ENCODE data around the gene PIGV.
A peak's percentile ranks its signal among the peaks of the same experiment; 100 is the strongest.

Gene PIGV

DNA sequence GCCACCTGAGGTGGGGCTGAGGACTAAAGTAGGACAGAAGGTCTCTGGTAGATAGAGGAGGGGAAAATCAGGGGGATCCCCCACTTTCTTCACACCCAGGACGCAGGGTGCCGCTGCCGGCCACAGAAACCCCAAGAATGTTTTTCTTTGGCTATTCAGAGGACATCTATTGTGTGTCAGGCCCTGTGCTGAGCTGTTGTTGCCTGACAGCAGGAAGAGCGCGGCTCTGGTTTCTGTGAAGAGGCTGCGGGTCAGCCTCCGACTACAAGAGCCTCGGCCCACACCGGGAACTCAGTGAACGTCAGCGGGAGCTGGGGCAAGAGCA, 407 bp upstream of the PIGV start:
- H3K4me2 ChIP-seq (ENCODE audit: low read length): peak overlapping the region; percentile 99
- H3K4me3 ChIP-seq (ENCODE audit: low read length): peak overlapping the region; percentile 91
- H3K27me3 ChIP-seq (ENCODE audit: control insufficient read depth, insufficient read depth, low read length): no peaks in the 10 kb centered on the region
- H3K4me1 ChIP-seq (ENCODE audit: control insufficient read depth, insufficient read depth, low read length): peaks cover 40% of the 10 kb centered on the region
- peaks cover 12% of the 10 kb centered on the region for H3K36me3 ChIP-seq (ENCODE audit: insufficient read depth, low read length)
- peak overlapping the region; percentile 98 for H3K9ac ChIP-seq (ENCODE audit: low read depth, low read length)
- no peaks in the 10 kb centered on the region for H3K9me3 ChIP-seq (replicated peaks; ENCODE audit: low read length)

DNA sequence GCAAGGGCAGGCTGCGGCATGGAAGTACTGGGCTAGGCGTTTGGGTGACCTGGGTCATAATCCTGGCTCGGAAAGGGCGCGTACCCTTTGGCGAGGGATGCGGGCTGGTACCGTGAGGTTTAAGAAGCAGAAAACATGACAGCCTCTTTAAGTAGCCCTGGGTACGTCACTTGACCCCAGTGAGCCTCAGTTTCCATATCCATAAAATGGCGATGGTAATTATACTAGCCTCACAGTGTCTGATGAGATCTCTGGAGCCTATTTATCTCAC, 700 bp downstream of the PIGV start:
- Histone ChIP-seq H3K9ac (ENCODE audit: low read depth, low read length) (peak overlapping the region; percentile 98), H3K9me3 (replicated peaks; ENCODE audit: low read length) (no peaks in the 10 kb centered on the region), H3K4me2 (ENCODE audit: low read length) (peak overlapping the region; percentile 99), H3K36me3 (ENCODE audit: insufficient read depth, low read length) (peaks cover 1% of the 10 kb centered on the region), H3K4me3 (ENCODE audit: low read length) (peak overlapping the region; percentile 91), H3K4me1 (ENCODE audit: control insufficient read depth, insufficient read depth, low read length) (peaks cover 40% of the 10 kb centered on the region), H3K27me3 (ENCODE audit: control insufficient read depth, insufficient read depth, low read length) (no peaks in the 10 kb centered on the region)

DNA sequence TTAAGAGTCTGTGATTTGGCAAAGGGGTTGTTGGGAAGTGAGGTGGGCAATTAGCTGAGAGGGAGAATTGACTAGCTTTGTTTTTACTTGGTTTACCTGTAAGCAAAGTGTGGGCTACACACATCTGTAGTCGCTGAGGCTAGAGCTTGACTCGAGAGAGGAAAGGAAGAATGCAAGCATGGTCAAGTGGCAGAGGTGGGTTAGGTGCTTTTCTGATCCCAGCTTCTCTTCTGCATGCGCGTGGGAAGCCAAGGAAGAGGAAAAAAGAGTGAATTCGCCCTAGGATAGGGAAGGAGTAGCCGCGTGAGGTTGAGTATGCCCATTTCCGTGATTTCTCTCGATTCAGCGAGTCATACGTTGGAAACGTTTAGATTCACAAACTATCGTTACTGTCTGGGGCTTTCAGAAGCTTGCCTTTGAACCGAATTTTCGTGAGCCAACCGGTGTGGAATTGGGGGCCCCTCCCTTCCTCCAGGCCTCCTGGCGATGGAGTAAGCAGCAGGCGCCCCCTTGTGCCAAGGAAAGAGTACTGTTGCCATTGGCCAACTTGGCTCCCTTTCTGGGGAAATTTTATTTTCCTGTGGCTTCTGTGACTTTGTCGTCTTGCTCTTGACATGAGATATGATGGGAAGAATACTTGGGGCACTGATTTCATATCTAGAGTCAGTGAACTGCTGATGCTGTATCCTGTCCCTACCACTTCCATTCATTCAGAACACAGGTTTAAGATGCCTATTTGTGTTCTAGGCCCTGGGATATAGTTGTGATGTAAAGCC, 1.3 kb downstream of the PIGV start:
- Histone ChIP-seq H3K9ac (ENCODE audit: low read depth, low read length) (peak overlapping the region; percentile 98), H3K9me3 (replicated peaks; ENCODE audit: low read length) (no peaks in the 10 kb centered on the region), H3K36me3 (ENCODE audit: insufficient read depth, low read length) (peaks cover 1% of the 10 kb centered on the region), H3K4me3 (ENCODE audit: low read length) (peak overlapping the region; percentile 91), H3K4me2 (ENCODE audit: low read length) (peak overlapping the region; percentile 99), H3K4me1 (ENCODE audit: control insufficient read depth, insufficient read depth, low read length) (peaks cover 35% of the 10 kb centered on the region), H3K27me3 (ENCODE audit: control insufficient read depth, insufficient read depth, low read length) (no peaks in the 10 kb centered on the region)

DNA sequence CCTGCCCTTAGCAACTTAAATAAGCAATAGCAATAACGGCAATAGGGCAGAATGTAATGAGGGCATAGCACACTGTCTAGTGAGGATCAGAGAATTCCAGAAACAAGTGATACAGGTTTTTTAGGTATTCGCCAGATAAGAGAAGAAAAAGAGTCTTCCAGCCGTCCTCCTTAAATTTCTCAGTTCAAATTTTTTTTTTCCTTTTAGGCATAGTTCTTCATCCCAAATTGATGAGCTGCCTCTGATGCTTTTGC, 1.8 kb downstream of the PIGV start:
- no peaks in the 10 kb centered on the region for H3K27me3 ChIP-seq (ENCODE audit: control insufficient read depth, insufficient read depth, low read length)
- peak overlapping the region; percentile 99 for H3K4me2 ChIP-seq (ENCODE audit: low read length)
- peaks cover 33% of the 10 kb centered on the region for H3K4me1 ChIP-seq (ENCODE audit: control insufficient read depth, insufficient read depth, low read length)
- no peak overlapping the region for H3K4me3 ChIP-seq (ENCODE audit: low read length)
- no peaks in the 10 kb centered on the region for H3K9me3 ChIP-seq (replicated peaks; ENCODE audit: low read length)
- peaks cover 7% of the 10 kb centered on the region for H3K36me3 ChIP-seq (ENCODE audit: insufficient read depth, low read length)
- no peak overlapping the region for H3K9ac ChIP-seq (ENCODE audit: low read depth, low read length)

DNA sequence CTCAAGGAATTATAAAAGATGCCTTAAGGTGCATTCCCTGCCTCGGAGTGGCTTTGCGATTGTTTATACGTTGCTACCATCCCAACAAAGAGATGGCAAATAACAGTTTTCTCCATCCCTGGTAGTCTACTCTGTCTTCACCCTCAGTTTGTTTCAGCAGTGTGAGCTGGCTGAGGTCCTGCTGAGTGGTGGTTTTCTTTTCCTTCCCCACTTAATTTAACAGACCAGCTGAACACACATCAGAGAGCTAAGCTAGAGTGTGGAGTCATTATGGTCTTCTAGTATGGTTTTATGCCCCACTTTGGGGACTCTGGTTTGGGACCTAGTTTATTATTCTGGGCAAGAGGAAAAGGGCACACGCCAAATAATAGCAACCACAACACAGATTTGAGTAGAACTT, 2.2 kb downstream of the PIGV start:
- peaks cover 33% of the 10 kb centered on the region for H3K4me1 ChIP-seq (ENCODE audit: control insufficient read depth, insufficient read depth, low read length)
- H3K27me3 ChIP-seq (ENCODE audit: control insufficient read depth, insufficient read depth, low read length): no peaks in the 10 kb centered on the region
- H3K4me2 ChIP-seq (ENCODE audit: low read length): no peak overlapping the region
- no peak overlapping the region for H3K4me3 ChIP-seq (ENCODE audit: low read length)
- H3K36me3 ChIP-seq (ENCODE audit: insufficient read depth, low read length): peaks cover 11% of the 10 kb centered on the region
- H3K9me3 ChIP-seq (replicated peaks; ENCODE audit: low read length): no peaks in the 10 kb centered on the region
- H3K9ac ChIP-seq (ENCODE audit: low read depth, low read length): no peak overlapping the region

DNA sequence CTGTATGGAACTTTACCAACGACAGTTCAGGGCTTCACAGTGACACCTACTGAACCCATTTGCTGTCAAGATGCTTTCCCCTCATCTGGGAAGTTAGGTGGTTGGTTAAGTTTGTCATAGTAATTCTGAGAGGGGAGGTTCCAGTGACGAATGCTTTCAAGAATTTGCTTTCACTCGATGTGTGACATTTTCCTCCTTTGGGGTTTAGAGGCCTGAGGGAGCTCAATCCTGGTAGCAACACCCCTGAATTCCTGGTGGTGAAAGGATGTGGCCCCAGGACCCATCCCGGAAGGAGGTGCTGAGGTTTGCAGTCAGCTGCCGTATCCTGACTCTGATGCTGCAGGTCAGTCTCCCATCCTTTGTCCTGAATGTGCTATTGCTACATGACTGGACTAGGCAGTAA, 2.8 kb downstream of the PIGV start:
- Histone ChIP-seq H3K36me3 (ENCODE audit: insufficient read depth, low read length) (peaks cover 13% of the 10 kb centered on the region), H3K4me2 (ENCODE audit: low read length) (no peak overlapping the region), H3K9ac (ENCODE audit: low read depth, low read length) (no peak overlapping the region), H3K4me1 (ENCODE audit: control insufficient read depth, insufficient read depth, low read length) (peaks cover 31% of the 10 kb centered on the region), H3K27me3 (ENCODE audit: control insufficient read depth, insufficient read depth, low read length) (no peaks in the 10 kb centered on the region), H3K9me3 (replicated peaks; ENCODE audit: low read length) (no peaks in the 10 kb centered on the region), H3K4me3 (ENCODE audit: low read length) (no peak overlapping the region)

DNA sequence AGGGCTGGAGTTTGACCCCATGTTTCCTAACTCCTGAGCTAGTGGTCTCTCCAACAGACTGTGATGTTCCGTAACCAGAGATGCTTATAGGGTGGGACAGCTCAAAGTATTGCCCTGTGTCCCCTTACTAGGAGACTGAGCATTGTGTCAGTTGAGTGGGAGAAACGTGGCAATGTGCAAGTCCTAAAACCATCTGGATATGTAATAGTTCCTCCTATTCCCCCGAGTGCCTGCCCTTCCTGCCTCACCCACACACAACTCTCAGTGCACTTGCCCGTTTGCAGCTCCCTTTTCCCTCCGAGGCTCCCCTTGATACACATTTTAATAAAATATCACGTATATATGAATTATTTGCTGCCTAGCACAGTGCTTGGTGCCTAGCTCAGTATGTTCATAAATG, 3.4 kb downstream of the PIGV start:
- H3K4me3 ChIP-seq (ENCODE audit: low read length): no peak overlapping the region

DNA sequence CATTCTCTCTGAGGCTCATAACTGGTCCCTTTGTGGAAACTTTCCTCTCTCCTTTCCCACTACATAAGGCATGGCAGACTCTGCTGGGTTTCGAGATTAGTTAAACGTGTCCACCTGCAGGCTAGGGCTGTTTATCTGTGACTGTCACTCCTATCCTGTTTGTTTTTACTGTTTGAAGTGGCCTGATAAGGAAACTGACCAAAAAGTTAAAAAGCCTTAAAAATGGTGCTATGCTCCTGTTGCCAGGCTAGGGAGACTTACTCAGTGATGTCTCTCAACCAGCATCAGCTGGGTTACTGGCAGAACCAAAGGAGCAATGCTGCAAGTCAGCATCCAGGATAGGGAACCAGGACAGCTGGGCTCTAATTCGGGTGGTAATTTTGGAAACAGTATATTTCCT, 3.9 kb downstream of the PIGV start:
- Histone ChIP-seq H3K4me1 (ENCODE audit: control insufficient read depth, insufficient read depth, low read length) (peaks cover 20% of the 10 kb centered on the region), H3K9ac (ENCODE audit: low read depth, low read length) (no peak overlapping the region), H3K27me3 (ENCODE audit: control insufficient read depth, insufficient read depth, low read length) (no peaks in the 10 kb centered on the region), H3K36me3 (ENCODE audit: insufficient read depth, low read length) (peaks cover 13% of the 10 kb centered on the region), H3K9me3 (replicated peaks; ENCODE audit: low read length) (no peaks in the 10 kb centered on the region), H3K4me3 (ENCODE audit: low read length) (no peak overlapping the region), H3K4me2 (ENCODE audit: low read length) (no peak overlapping the region)

More for the DNA sequence above, 3.4 kb downstream of the PIGV start:
- Histone ChIP-seq H3K4me2 (ENCODE audit: low read length) (no peak overlapping the region), H3K9ac (ENCODE audit: low read depth, low read length) (no peak overlapping the region), H3K36me3 (ENCODE audit: insufficient read depth, low read length) (peaks cover 13% of the 10 kb centered on the region), H3K4me1 (ENCODE audit: control insufficient read depth, insufficient read depth, low read length) (peaks cover 25% of the 10 kb centered on the region), H3K27me3 (ENCODE audit: control insufficient read depth, insufficient read depth, low read length) (no peaks in the 10 kb centered on the region), H3K9me3 (replicated peaks; ENCODE audit: low read length) (no peaks in the 10 kb centered on the region)

DNA sequence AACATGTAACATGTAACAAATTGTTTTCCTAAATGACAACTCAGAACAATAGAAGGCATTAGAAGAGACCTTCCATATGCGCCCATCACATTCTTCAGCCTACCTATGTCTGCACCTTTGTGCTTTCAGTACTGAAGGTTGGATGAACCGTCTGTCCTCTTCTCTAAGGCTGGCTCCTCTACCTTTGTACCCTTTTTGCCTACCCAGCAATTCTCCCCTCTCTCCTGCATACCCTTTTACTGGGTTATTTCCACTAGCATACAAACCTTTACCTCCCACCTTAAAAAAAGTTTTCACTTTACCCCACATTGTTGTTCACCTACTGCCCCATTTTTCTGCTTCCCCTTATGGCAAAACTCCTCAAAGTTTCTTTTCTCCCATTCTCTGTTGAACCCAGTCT, 5.2 kb downstream of the PIGV start:
- H3K4me2 ChIP-seq (ENCODE audit: low read length): no peak overlapping the region
- H3K27me3 ChIP-seq (ENCODE audit: control insufficient read depth, insufficient read depth, low read length): no peaks in the 10 kb centered on the region
- no peak overlapping the region for H3K4me3 ChIP-seq (ENCODE audit: low read length)
- no peak overlapping the region for H3K9ac ChIP-seq (ENCODE audit: low read depth, low read length)
- peaks cover 10% of the 10 kb centered on the region for H3K4me1 ChIP-seq (ENCODE audit: control insufficient read depth, insufficient read depth, low read length)
- H3K9me3 ChIP-seq (replicated peaks; ENCODE audit: low read length): no peaks in the 10 kb centered on the region
- H3K36me3 ChIP-seq (ENCODE audit: insufficient read depth, low read length): peaks cover 17% of the 10 kb centered on the region

DNA sequence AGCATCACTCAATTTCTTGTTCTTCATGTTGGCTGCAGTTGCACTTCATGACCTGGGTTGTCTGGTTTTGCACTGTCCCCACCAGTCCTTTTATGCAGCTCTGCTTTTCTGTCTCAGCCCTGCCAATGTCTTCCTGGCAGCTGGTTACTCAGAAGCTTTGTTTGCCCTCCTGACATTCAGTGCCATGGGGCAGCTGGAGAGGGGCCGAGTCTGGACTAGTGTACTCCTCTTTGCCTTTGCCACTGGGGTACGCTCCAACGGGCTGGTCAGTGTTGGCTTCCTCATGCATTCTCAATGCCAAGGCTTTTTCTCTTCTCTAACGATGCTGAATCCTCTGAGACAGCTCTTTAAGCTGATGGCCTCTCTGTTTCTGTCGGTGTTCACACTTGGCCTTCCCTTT, 6.6 kb downstream of the PIGV start:
- Histone ChIP-seq H3K4me2 (ENCODE audit: low read length) (no peak overlapping the region), H3K9ac (ENCODE audit: low read depth, low read length) (no peak overlapping the region), H3K36me3 (ENCODE audit: insufficient read depth, low read length) (peaks cover 19% of the 10 kb centered on the region)

DNA sequence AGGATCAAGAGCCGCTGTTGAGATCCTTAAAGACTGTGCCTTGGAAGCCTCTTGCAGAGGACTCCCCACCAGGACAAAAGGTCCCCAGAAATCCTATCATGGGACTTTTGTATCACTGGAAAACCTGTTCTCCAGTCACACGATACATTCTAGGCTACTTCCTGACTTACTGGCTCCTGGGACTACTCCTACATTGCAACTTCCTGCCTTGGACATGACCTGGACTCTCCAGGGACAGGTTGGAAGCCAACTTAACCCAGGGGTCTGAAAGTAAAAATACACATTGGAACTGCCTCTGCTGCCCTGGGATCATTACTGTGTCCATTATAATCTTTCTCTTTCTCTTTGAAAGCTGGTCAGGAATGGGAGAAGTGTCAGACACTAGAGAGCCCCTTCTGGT, 9.9 kb downstream of the PIGV start:
- Histone ChIP-seq H3K27me3 (ENCODE audit: control insufficient read depth, insufficient read depth, low read length) (no peaks in the 10 kb centered on the region), H3K9me3 (replicated peaks; ENCODE audit: low read length) (no peaks in the 10 kb centered on the region), H3K4me1 (ENCODE audit: control insufficient read depth, insufficient read depth, low read length) (peaks cover 20% of the 10 kb centered on the region), H3K36me3 (ENCODE audit: insufficient read depth, low read length) (peaks cover 19% of the 10 kb centered on the region), H3K4me3 (ENCODE audit: low read length) (no peak overlapping the region), H3K4me2 (ENCODE audit: low read length) (no peak overlapping the region), H3K9ac (ENCODE audit: low read depth, low read length) (no peak overlapping the region)

More for the DNA sequence above, 6.6 kb downstream of the PIGV start:
- no peaks in the 10 kb centered on the region for H3K27me3 ChIP-seq (ENCODE audit: control insufficient read depth, insufficient read depth, low read length)
- H3K9me3 ChIP-seq (replicated peaks; ENCODE audit: low read length): no peaks in the 10 kb centered on the region
- H3K4me3 ChIP-seq (ENCODE audit: low read length): no peak overlapping the region
- peaks cover 8% of the 10 kb centered on the region for H3K4me1 ChIP-seq (ENCODE audit: control insufficient read depth, insufficient read depth, low read length)

DNA sequence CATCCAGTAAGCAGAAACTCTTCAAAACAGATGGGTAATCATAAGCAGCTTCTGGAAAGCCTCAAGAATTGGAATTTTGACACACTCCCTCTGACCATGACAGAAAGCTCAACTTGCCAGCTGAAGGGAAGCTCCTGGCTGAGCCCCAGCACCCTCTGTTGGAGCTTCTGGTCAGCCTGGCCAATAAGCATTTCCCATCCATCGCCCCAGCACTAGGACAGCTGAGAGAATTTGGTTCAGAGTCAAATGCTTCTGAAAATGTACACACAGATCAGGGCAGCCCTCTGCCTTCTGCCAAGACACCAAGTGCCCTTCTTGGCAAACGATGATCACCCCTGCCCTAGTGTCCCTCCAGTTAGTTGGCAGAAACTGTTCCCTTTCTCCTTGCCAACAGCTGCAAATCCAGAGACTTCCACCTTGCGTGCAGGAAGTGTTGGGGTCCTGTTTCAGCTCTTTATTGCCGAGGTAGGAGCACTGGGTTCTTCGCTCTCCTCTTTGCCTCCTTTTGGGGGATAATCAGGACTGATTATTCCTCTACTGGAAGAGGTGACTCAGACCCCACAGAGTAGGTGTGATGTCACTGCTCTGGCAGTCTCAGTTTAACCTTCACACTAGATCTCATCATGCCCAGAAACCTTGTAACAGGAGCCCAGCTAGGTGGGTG, 11.9 kb downstream of the PIGV start:
- H3K4me1 ChIP-seq (ENCODE audit: control insufficient read depth, insufficient read depth, low read length): peaks cover 20% of the 10 kb centered on the region
- peak overlapping the region; percentile 56 for H3K4me3 ChIP-seq (ENCODE audit: low read length)
- peak overlapping the region; percentile 4 for H3K9ac ChIP-seq (ENCODE audit: low read depth, low read length)
- no peaks in the 10 kb centered on the region for H3K9me3 ChIP-seq (replicated peaks; ENCODE audit: low read length)
- peaks cover 12% of the 10 kb centered on the region for H3K36me3 ChIP-seq (ENCODE audit: insufficient read depth, low read length)
- H3K27me3 ChIP-seq (ENCODE audit: control insufficient read depth, insufficient read depth, low read length): no peaks in the 10 kb centered on the region
- peak overlapping the region; percentile 77 for H3K4me2 ChIP-seq (ENCODE audit: low read length)
